Measurements from ENCODE around the gene BPIFB2. TPM values are rescaled to one million over a fixed set of nuclear protein-coding genes. Genes with fewer than 3 reads are reported as not detected.

Gene BPIFB2
- total and polyA plus RNA-seq, 7 donors: not detected

- 52 to 66% (median 63%) methylated on average over 13 to 14 of the region's 14 CpGs for WGBS, 3 donors
- TF ChIP-seq CTCF (IDR thresholded peaks at IDR 0.05): no peak
- H3K27me3 ChIP-seq (ENCODE audit: insufficient read depth in 3 of 3, low read length in 2 of 3): peaks cover 0 to 42% (median 2%) of the 10 kb centered on the region in 3 donors
Observed at GRCh38 chr20:33018169-33018931, 10.8 kb downstream of the BPIFB2 start.

GRCh38 chr20:33019465-33020277 lies 12.2 kb downstream of the BPIFB2 start:
- H3K4me1 ChIP-seq: no peaks in the 10 kb centered on the region
- H3K27me3 ChIP-seq (ENCODE audit: insufficient read depth in 3 of 3, low read length in 2 of 3): peaks cover 0 to 39% (median 2%) of the 10 kb centered on the region in 3 donors
- intact Hi-C loops (cut with DNase I): no loop called here
- no peaks in the 10 kb centered on the region for H3K36me3 ChIP-seq (ENCODE audit: insufficient read depth in 1 of 2, low read depth in 1 of 2)
- WGBS, 3 donors: 74 to 81% (median 78%) methylated on average over 22 to 23 of the region's 23 CpGs
- no peak overlapping the region for H3K27ac ChIP-seq
- no peaks in the 10 kb centered on the region for H3K9me3 ChIP-seq
- no peak for DNase-seq
- H3K4me3 ChIP-seq: no peak overlapping the region
- ATAC-seq: no peak
- no peak for TF ChIP-seq CTCF (IDR thresholded peaks at IDR 0.05)

More at GRCh38 chr20:33018169-33018931, 10.8 kb downstream of the BPIFB2 start:
- Histone ChIP-seq H3K4me3 (no peak overlapping the region), H3K36me3 (ENCODE audit: insufficient read depth in 1 of 2, low read depth in 1 of 2) (no peaks in the 10 kb centered on the region), H3K27ac (no peak overlapping the region), H3K4me1 (no peaks in the 10 kb centered on the region), H3K9me3 (no peaks in the 10 kb centered on the region)
- no peak for DNase-seq
- intact Hi-C loops (cut with DNase I): no loop called here
- no peak for ATAC-seq

GRCh38 chr20:33020278-33021161 lies 13.0 kb downstream of the BPIFB2 start:
- H3K4me1 ChIP-seq: no peaks in the 10 kb centered on the region
- peaks cover 0 to 33% (median 0%) of the 10 kb centered on the region in 3 donors for H3K27me3 ChIP-seq (ENCODE audit: insufficient read depth in 3 of 3, low read length in 2 of 3)
- no peak for ATAC-seq
- H3K4me3 ChIP-seq: no peak overlapping the region
- WGBS, 3 donors: 60 to 69% (median 65%) methylated on average over 18 of the region's 18 CpGs
- intact Hi-C loops (cut with DNase I): no loop called here
- no peaks in the 10 kb centered on the region for H3K9me3 ChIP-seq
- DNase-seq: peak in 1 of 2 donors; percentile 43
- no peak for TF ChIP-seq CTCF (IDR thresholded peaks at IDR 0.05)
- H3K36me3 ChIP-seq (ENCODE audit: insufficient read depth in 1 of 2, low read depth in 1 of 2): no peaks in the 10 kb centered on the region
- H3K27ac ChIP-seq: no peak overlapping the region

GRCh38 chr20:33021879-33022278 lies 14.4 kb downstream of the BPIFB2 start:
- Histone ChIP-seq H3K4me3 (no peak overlapping the region), H3K36me3 (ENCODE audit: insufficient read depth in 1 of 2, low read depth in 1 of 2) (no peaks in the 10 kb centered on the region), H3K27me3 (ENCODE audit: insufficient read depth in 3 of 3, low read length in 2 of 3) (peaks cover 0 to 19% (median 0%) of the 10 kb centered on the region in 3 donors), H3K9me3 (no peaks in the 10 kb centered on the region), H3K4me1 (no peaks in the 10 kb centered on the region), H3K27ac (no peak overlapping the region)
- intact Hi-C loops (cut with DNase I): no loop called here
- DNase-seq: no peak
- no peak for TF ChIP-seq CTCF (IDR thresholded peaks at IDR 0.05)
- 57 to 68% (median 67%) methylated on average over 3 of the region's 3 CpGs for WGBS, 3 donors
- ATAC-seq: no peak
